GM19239 (cell line): ENCODE measurements around the gene ENC1.

Source experiments
- DNase-seq: peaks from one replicate; pipeline ENCODE4 v3.0.0; 2011; ENCODE audit warnings: low spot score; ENCODE audit not compliant: insufficient read length
- FAIRE-seq: peaks from 2 replicates; lab custom pipeline; 2011; peaks lifted over from hg19 to GRCh38; lab: Jason Lieb, UNC

ENC1 gene

GRCh38 chr5:74580729-74581109 lies 59.8 kb downstream of the ENC1 start:
- DNase-seq = no peak

GRCh38 chr5:74579215-74579614 lies 61.3 kb downstream of the ENC1 start:
- DNase-seq = peak; percentile 19
- no peak for FAIRE-seq

More at GRCh38 chr5:74580729-74581109, 59.8 kb downstream of the ENC1 start:
- no peak for FAIRE-seq

- FAIRE-seq (no peak), DNase-seq (no peak)
Measured at GRCh38 chr5:74578356-74579044, 62.0 kb downstream of the ENC1 start.
